HG03558 (cell line): ENCODE results near the gene MAP2K3.

Source experiments
- ATAC-seq: cut with Tn5 transposase; IDR thresholded peaks from one replicate; pipeline ENCODE4 v1.9.1; 2021; ENCODE audit warnings: moderate number of reproducible peaks; ENCODE audit not compliant: unreplicated experiment; ENCODE audit errors: extremely low read depth

MAP2K3 gene

GRCh38 chr17:21360048-21360447 lies 75.5 kb downstream of the MAP2K3 start:
- no peak for ATAC-seq

- no peak for ATAC-seq
These were observed 76.7 kb downstream of the MAP2K3 start for GRCh38 chr17:21361020-21361809.

- ATAC-seq, result no peak
These were observed 77.9 kb downstream of the MAP2K3 start for GRCh38 chr17:21362331-21362931.

- no peak for ATAC-seq
These were observed 79.5 kb downstream of the MAP2K3 start for GRCh38 chr17:21363776-21364642.
